ENCODE measurements around the gene CCDC57.

The CCDC57 gene

GRCh38 chr17:82107341-82107860, 105.2 kb downstream of the CCDC57 start:
- TF ChIP-seq EZH2phosphoT487 (conservative IDR thresholded peaks at IDR 0.05; ENCODE audit: low read length) (no peak), CTCF (IDR thresholded peaks at IDR 0.05; ENCODE audit: insufficient read depth, low read length, poor library complexity, severe bottlenecking) (peak; percentile 20)
- H3K27ac ChIP-seq (ENCODE audit: low read depth, low read length) = no peak overlapping the region
- H3K4me2 ChIP-seq (ENCODE audit: low read depth, low read length, poor library complexity, severe bottlenecking) = no peak overlapping the region

GRCh38 chr17:82106688-82107305, 105.8 kb downstream of the CCDC57 start:
- Histone ChIP-seq H3K36me3 (ENCODE audit: low read length) (no peaks in the 10 kb centered on the region), H3K9me3 (ENCODE audit: insufficient read depth, low read length) (no peaks in the 10 kb centered on the region), H3K79me2 (ENCODE audit: insufficient read depth, low read length) (no peaks in the 10 kb centered on the region), H3F3A (ENCODE audit: insufficient read depth) (peaks cover 12% of the 10 kb centered on the region), H3K4me3 (ENCODE audit: insufficient read depth, low read length, poor library complexity, severe bottlenecking) (peak overlapping the region; percentile 49), H3K9me2 (replicated peaks; ENCODE audit: insufficient read depth, low read length) (no peaks in the 10 kb centered on the region), H2AFZ (ENCODE audit: low read depth, low read length, severe bottlenecking) (peak overlapping the region; percentile 74), H3K9ac (ENCODE audit: low read length) (peak overlapping the region; percentile 70), H3K4me2 (ENCODE audit: low read depth, low read length, poor library complexity, severe bottlenecking) (peak overlapping the region; percentile 66), H4K20me1 (ENCODE audit: low read depth, low read length) (no peaks in the 10 kb centered on the region), H3K27ac (ENCODE audit: low read depth, low read length) (peak overlapping the region; percentile 68), H3K27me3 (ENCODE audit: low read length) (no peaks in the 10 kb centered on the region)
- no peak for TF ChIP-seq CTCF (IDR thresholded peaks at IDR 0.05; ENCODE audit: insufficient read depth, low read length, poor library complexity, severe bottlenecking)
- TF ChIP-seq EZH2phosphoT487 (conservative IDR thresholded peaks at IDR 0.05; ENCODE audit: low read length) = no peak

More at GRCh38 chr17:82107341-82107860, 105.2 kb downstream of the CCDC57 start:
- Histone ChIP-seq H3K27me3 (ENCODE audit: low read length) (no peaks in the 10 kb centered on the region), H3K9ac (ENCODE audit: low read length) (no peak overlapping the region), H3K4me3 (ENCODE audit: insufficient read depth, low read length, poor library complexity, severe bottlenecking) (no peak overlapping the region), H3K9me3 (ENCODE audit: insufficient read depth, low read length) (no peaks in the 10 kb centered on the region), H3K36me3 (ENCODE audit: low read length) (no peaks in the 10 kb centered on the region), H3F3A (ENCODE audit: insufficient read depth) (peaks cover 6% of the 10 kb centered on the region), H2AFZ (ENCODE audit: low read depth, low read length, severe bottlenecking) (no peak overlapping the region), H3K9me2 (replicated peaks; ENCODE audit: insufficient read depth, low read length) (no peaks in the 10 kb centered on the region), H3K79me2 (ENCODE audit: insufficient read depth, low read length) (no peaks in the 10 kb centered on the region), H4K20me1 (ENCODE audit: low read depth, low read length) (no peaks in the 10 kb centered on the region)

DNA sequence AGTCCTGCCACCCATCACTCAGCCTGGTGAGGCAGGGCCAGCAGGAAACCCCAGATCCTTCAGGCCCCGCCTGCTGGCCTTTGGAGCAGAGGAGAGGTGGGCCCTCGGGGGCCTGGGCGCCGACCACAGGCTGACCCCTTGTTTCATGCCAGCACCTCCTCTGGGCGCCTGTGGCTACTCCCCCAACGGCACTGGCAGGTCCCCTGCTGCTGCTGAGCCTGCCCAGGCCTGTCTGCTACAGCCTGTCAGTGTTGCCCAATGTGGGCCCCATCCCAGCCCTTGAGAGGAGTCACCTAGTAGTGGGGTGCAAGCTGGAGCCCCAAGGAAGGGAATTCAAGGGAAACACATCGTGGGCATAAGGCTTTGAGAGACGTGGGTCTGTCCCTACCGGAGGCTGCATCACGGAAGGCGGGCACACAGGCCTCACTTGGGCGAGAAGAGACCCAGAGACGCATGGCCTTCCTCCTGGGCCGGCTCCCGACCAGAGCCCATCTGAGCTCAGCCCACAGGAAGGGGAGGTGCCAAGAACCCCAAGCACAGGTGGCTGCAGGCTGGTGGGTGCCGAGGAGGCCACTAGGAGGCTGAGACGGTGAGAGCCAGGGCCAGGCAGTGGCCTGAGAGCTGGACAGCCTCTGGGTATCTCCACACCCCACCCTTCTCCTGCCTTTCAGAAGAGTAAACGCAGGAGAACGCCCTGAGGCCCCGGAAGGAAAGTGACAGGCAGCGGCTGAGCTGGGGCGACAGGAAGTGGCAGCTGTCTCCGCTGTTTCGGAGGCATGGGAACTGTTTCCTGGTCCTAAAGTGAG, 106.6 kb downstream of the CCDC57 start:
- H3K27ac ChIP-seq (ENCODE audit: low read depth, low read length) = peak overlapping the region; percentile 68
- H3K9me3 ChIP-seq (ENCODE audit: insufficient read depth, low read length) = no peaks in the 10 kb centered on the region
- H3K9me2 ChIP-seq (replicated peaks; ENCODE audit: insufficient read depth, low read length) = no peaks in the 10 kb centered on the region
- peak overlapping the region; percentile 66 for H3K4me2 ChIP-seq (ENCODE audit: low read depth, low read length, poor library complexity, severe bottlenecking)
- H3K36me3 ChIP-seq (ENCODE audit: low read length) = no peaks in the 10 kb centered on the region
- H3K4me3 ChIP-seq (ENCODE audit: insufficient read depth, low read length, poor library complexity, severe bottlenecking) = peak overlapping the region; percentile 49
- no peaks in the 10 kb centered on the region for H3K27me3 ChIP-seq (ENCODE audit: low read length)
- no peaks in the 10 kb centered on the region for H3K79me2 ChIP-seq (ENCODE audit: insufficient read depth, low read length)
- H3K9ac ChIP-seq (ENCODE audit: low read length) = peak overlapping the region; percentile 70
- H4K20me1 ChIP-seq (ENCODE audit: low read depth, low read length) = no peaks in the 10 kb centered on the region
- TF ChIP-seq EZH2phosphoT487 (conservative IDR thresholded peaks at IDR 0.05; ENCODE audit: low read length) (no peak), CTCF (IDR thresholded peaks at IDR 0.05; ENCODE audit: insufficient read depth, low read length, poor library complexity, severe bottlenecking) (peak; percentile 45)
- peaks cover 18% of the 10 kb centered on the region for H3F3A ChIP-seq (ENCODE audit: insufficient read depth)
- H2AFZ ChIP-seq (ENCODE audit: low read depth, low read length, severe bottlenecking) = peak overlapping the region; percentile 74

Data from SU-DHL-6 (cell line).